ENCODE results near the gene STAB2.
"Not testable (repeated sequence)": the region's sequence is repeated elsewhere in the genome, so short reads cannot be mapped to it uniquely, and the experiment has no call there.

STAB2 gene

GRCh38 chr12:103647267-103647666, 60.2 kb downstream of the STAB2 start:
- no peak for DNase-seq (ENCODE audit: low spot score)

GRCh38 chr12:103652808-103653207, 65.7 kb downstream of the STAB2 start:
- no peak for DNase-seq (ENCODE audit: low spot score)

- not testable (repeated sequence) for DNase-seq (ENCODE audit: low spot score)
Observed at GRCh38 chr12:103653568-103654173, 66.6 kb downstream of the STAB2 start.

- DNase-seq (ENCODE audit: low spot score): no peak
Observed at GRCh38 chr12:103654816-103655215, 67.7 kb downstream of the STAB2 start.

- no peak for DNase-seq (ENCODE audit: low spot score)
Observed at GRCh38 chr12:103656291-103656690, 69.2 kb downstream of the STAB2 start.

- DNase-seq (ENCODE audit: low spot score): no peak
Observed at GRCh38 chr12:103657331-103657730, 70.3 kb downstream of the STAB2 start.

GRCh38 chr12:103664626-103665025, 77.6 kb downstream of the STAB2 start:
- DNase-seq (ENCODE audit: low spot score): no peak

- DNase-seq (ENCODE audit: low spot score): no peak
Observed at GRCh38 chr12:103665971-103666370, 78.9 kb downstream of the STAB2 start.

- no peak for DNase-seq (ENCODE audit: low spot score)
Observed at GRCh38 chr12:103667125-103667524, 80.1 kb downstream of the STAB2 start.

GRCh38 chr12:103668520-103668919, 81.4 kb downstream of the STAB2 start:
- no peak for DNase-seq (ENCODE audit: low spot score)

GRCh38 chr12:103671367-103671766, 84.3 kb downstream of the STAB2 start:
- no peak for DNase-seq (ENCODE audit: low spot score)

GRCh38 chr12:103672401-103673119, 85.5 kb downstream of the STAB2 start:
- DNase-seq (ENCODE audit: low spot score): no peak

- no peak for DNase-seq (ENCODE audit: low spot score)
Observed at GRCh38 chr12:103673487-103673886, 86.4 kb downstream of the STAB2 start.

- DNase-seq (ENCODE audit: low spot score): no peak
Observed at GRCh38 chr12:103673891-103674375, 86.9 kb downstream of the STAB2 start.

GRCh38 chr12:103676893-103677292, 89.8 kb downstream of the STAB2 start:
- no peak for DNase-seq (ENCODE audit: low spot score)

- no peak for DNase-seq (ENCODE audit: low spot score)
Observed at GRCh38 chr12:103677341-103677740, 90.3 kb downstream of the STAB2 start.

GRCh38 chr12:103677905-103678304, 90.8 kb downstream of the STAB2 start:
- no peak for DNase-seq (ENCODE audit: low spot score)

- DNase-seq (ENCODE audit: low spot score): no peak
Observed at GRCh38 chr12:103679421-103680170, 92.5 kb downstream of the STAB2 start.

GRCh38 chr12:103680591-103681141, 93.6 kb downstream of the STAB2 start:
- no peak for DNase-seq (ENCODE audit: low spot score)

GRCh38 chr12:103686026-103686425, 99.0 kb downstream of the STAB2 start:
- no peak for DNase-seq (ENCODE audit: low spot score)

GRCh38 chr12:103687253-103687652, 100.2 kb downstream of the STAB2 start:
- no peak for DNase-seq (ENCODE audit: low spot score)

- DNase-seq (ENCODE audit: low spot score): no peak
Observed at GRCh38 chr12:103688376-103689063, 101.4 kb downstream of the STAB2 start.
